HCT116 (cell line): ENCODE data around the gene CD248. TPM values are rescaled to one million over a fixed set of nuclear protein-coding genes. Genes with fewer than 3 reads are reported as not detected.

ENCODE experiments used
- ATAC-seq: fragments of 200-7000 bp; cut with Tn5 transposase; 2 replicates; pipeline ENCODE4 v1.9.1; 2020; ENCODE audit warnings: mild to moderate bottlenecking, moderate library complexity
- BruUV-seq: library from RNA; stranded (reverse); fragments of 400-500 nt; replicated peaks from 2 replicates; lab custom pipeline; 2021; lab: Mats Ljungman, UMichigan
- CTCF ChIA-PET: fragments of 300-600 bp; sonication (Branson Sonifier 250); formaldehyde crosslinking; loops from one replicate; lab custom pipeline; 2021; ENCODE audit warnings: antibody characterized with exemption; lab: Charles Lee
- POLR2A ChIA-PET: fragments of 300-600, 350-600 bp; sonication (Branson Sonifier 250); formaldehyde crosslinking; loops from one replicate; lab custom pipeline; 2021; ENCODE audit warnings: antibody characterized with exemption; lab: Charles Lee
- RAD21 ChIA-PET, 2 experiments: fragments of 300-600 bp; sonication (Branson Sonifier 250); formaldehyde crosslinking; loops; one replicate each; lab custom pipeline; 2023; ENCODE audit warnings: low total read pairs in 2 of 2; ENCODE audit not compliant: uncharacterized antibody in 2 of 2, unreplicated experiment in 2 of 2, low non-redundant PET in 1 of 2; lab: Charles Lee
- DNase-seq: peaks from one replicate; pipeline ENCODE4 v3.0.0-alpha.2; 2010; ENCODE audit warnings: low read depth, low spot score
- H2AFZ ChIP-seq: fragments of 200-600 bp; shearing (Covaris generic), sonication (generic); 2 replicates; pipeline ENCODE4 v1.6.1; 2017; ENCODE audit warnings: low read depth, mixed run types, mixed read lengths, antibody characterized with exemption, low read length; ENCODE audit not compliant: poor library complexity, severe bottlenecking
- H3K27ac ChIP-seq: 2 replicates; pipeline ENCODE4 v1.5.1; 2012; ENCODE audit warnings: low read depth, low read length
- H3K27me3 ChIP-seq: fragments of 200-600 bp; sonication (generic); 2 replicates; pipeline ENCODE4 v1.6.1; 2016; ENCODE audit warnings: mixed run types, low read length, mixed read lengths; ENCODE audit not compliant: insufficient read depth
- H3K36me3 ChIP-seq, 2 experiments: fragments of 200-500 bp in 1 of 2; fragments of 200-600 bp in 1 of 2; sonication (Bioruptor generic) in 1 of 2; sonication (generic) in 1 of 2; 2 replicates each; pipeline versions ENCODE4 v1.5.1 to v1.6.1; 2014 to 2016; ENCODE audit warnings: low read length in 2 of 2, inconsistent platforms in 1 of 2, mixed read lengths in 1 of 2, mixed run types in 1 of 2; ENCODE audit not compliant: insufficient read depth in 2 of 2, control insufficient read depth in 1 of 2
- H3K4me1 ChIP-seq, 2 experiments: fragments of 200-600 bp in 1 of 2; sonication (generic) in 1 of 2; 2 replicates each; pipeline versions ENCODE4 v1.5.1 to v1.6.1; 2012 to 2017; ENCODE audit warnings: low read length in 2 of 2, inconsistent platforms in 1 of 2, mild to moderate bottlenecking in 1 of 2, mixed read lengths in 1 of 2, mixed run types in 1 of 2, moderate library complexity in 1 of 2; ENCODE audit not compliant: insufficient read depth in 2 of 2, control insufficient read depth in 1 of 2
- H3K4me2 ChIP-seq: fragments of 200-600 bp; sonication (generic); 2 replicates; pipeline ENCODE4 v1.6.1; 2017; ENCODE audit warnings: mixed run types, low read length, mixed read lengths
- H3K4me3 ChIP-seq, 2 experiments: fragments of 200-600 bp in 1 of 2; sonication (generic) in 1 of 2; replicated peaks in 1 of 2; 2 replicates each; pipeline ENCODE4 v1.5.1; 2011 to 2016; ENCODE audit warnings: low read length in 2 of 2, control low read depth in 1 of 2, low read depth in 1 of 2, mild to moderate bottlenecking in 1 of 2, mixed read lengths in 1 of 2, mixed run types in 1 of 2
- H3K79me2 ChIP-seq: fragments of 200-600 bp; sonication (generic); 2 replicates; pipeline ENCODE4 v1.6.1; 2017; ENCODE audit warnings: mild to moderate bottlenecking, mixed run types, low read length, moderate library complexity, mixed read lengths; ENCODE audit not compliant: insufficient read depth
- H3K9ac ChIP-seq: fragments of 200-600 bp; sonication (generic); 2 replicates; pipeline ENCODE4 v1.6.1; 2016; ENCODE audit warnings: low read length, mixed read lengths
- H3K9me2 ChIP-seq: fragments of 200-600 bp; sonication (generic), shearing (Covaris generic); 2 replicates; pipeline ENCODE4 v1.6.1; 2017; ENCODE audit warnings: mixed run types, mild to moderate bottlenecking, moderate library complexity; ENCODE audit not compliant: insufficient read depth
- H3K9me3 ChIP-seq, 2 experiments: fragments of 200-500 bp in 1 of 2; fragments of 200-600 bp in 1 of 2; sonication (Bioruptor generic) in 1 of 2; sonication (generic) in 1 of 2; 2 replicates each; pipeline ENCODE4 v1.6.1; 2014 to 2017; ENCODE audit warnings: low read length in 2 of 2, mixed read lengths in 2 of 2, inconsistent platforms in 1 of 2, low read depth in 1 of 2, mild to moderate bottlenecking in 1 of 2, mixed run types in 1 of 2, moderate library complexity in 1 of 2; ENCODE audit not compliant: control insufficient read depth in 1 of 2, insufficient read depth in 1 of 2
- H4K20me1 ChIP-seq: fragments of 200-600 bp; sonication (generic), shearing (Covaris generic); 2 replicates; pipeline ENCODE4 v1.6.1; 2017; ENCODE audit warnings: mixed run types, mild to moderate bottlenecking, moderate library complexity; ENCODE audit not compliant: insufficient read depth
- CBX3 ChIP-seq: IDR thresholded peaks from 2 replicates; pipeline ENCODE4 v1.6.1; 2012; ENCODE audit warnings: low read depth
- CEBPB ChIP-seq: IDR thresholded peaks from 2 replicates; pipeline ENCODE4 v1.6.1; 2012; ENCODE audit warnings: low read depth
- EGR1 ChIP-seq: IDR thresholded peaks from 2 replicates; pipeline ENCODE4 v1.6.1; 2012; ENCODE audit warnings: low read depth
- EZH2phosphoT487 ChIP-seq: fragments of 200-600 bp; IDR thresholded peaks from 2 replicates; pipeline ENCODE4 v1.6.1; 2018; ENCODE audit warnings: antibody characterized with exemption, borderline replicate concordance
- FOSL1 ChIP-seq: IDR thresholded peaks from 2 replicates; pipeline ENCODE4 v1.6.1; 2012; ENCODE audit warnings: low read depth
- POLR2A ChIP-seq: IDR thresholded peaks from 2 replicates; pipeline ENCODE4 v1.7.0; 2011; ENCODE audit warnings: borderline replicate concordance; ENCODE audit not compliant: insufficient read depth, insufficient read length; ENCODE audit errors: extremely low read depth
- POLR2AphosphoS5 ChIP-seq: IDR thresholded peaks from 2 replicates; pipeline ENCODE4 v1.6.1; 2011; ENCODE audit warnings: mild to moderate bottlenecking, low read depth, low read length, moderate library complexity
- RAD21 ChIP-seq: IDR thresholded peaks from 2 replicates; pipeline ENCODE4 v1.6.1; 2012; ENCODE audit warnings: low read depth, mild to moderate bottlenecking
- SIN3A ChIP-seq: IDR thresholded peaks from 2 replicates; pipeline ENCODE4 v1.6.1; 2012; ENCODE audit warnings: low read depth
- SP1 ChIP-seq: IDR thresholded peaks from 2 replicates; pipeline ENCODE4 v1.6.1; 2012; ENCODE audit warnings: low read depth
- SRF ChIP-seq: IDR thresholded peaks from 2 replicates; pipeline ENCODE4 v1.6.1; 2012; ENCODE audit warnings: low read depth
- TCF7L2 ChIP-seq: IDR thresholded peaks from 2 replicates; pipeline ENCODE4 v1.7.0; 2011; ENCODE audit warnings: borderline replicate concordance, inconsistent platforms; ENCODE audit not compliant: insufficient read depth, insufficient read length; ENCODE audit errors: extremely low read depth
- YY1 ChIP-seq: IDR thresholded peaks from 2 replicates; pipeline ENCODE4 v1.6.1; 2011; ENCODE audit warnings: low read length, low read depth, moderate library complexity, mild to moderate bottlenecking; ENCODE audit not compliant: insufficient replicate concordance; ENCODE audit errors: extremely low read depth
- ZFX ChIP-seq: fragments of 450-650 bp; IDR thresholded peaks from 2 replicates; pipeline ENCODE4 v1.6.1; 2017
- ZNF274 ChIP-seq: fragments of 200-500 bp; sonication (Bioruptor generic); IDR thresholded peaks from 2 replicates; pipeline ENCODE4 v1.6.1; 2014; ENCODE audit warnings: mild to moderate bottlenecking, low read depth, low read length, inconsistent platforms
- intact Hi-C: fragments of 100-400 bp; cut with micrococcal nuclease; formaldehyde crosslinking; loops from 2 replicates; pipeline ENCODE4 v1.10.0; 2022
- total RNA-seq: library from RNA; stranded (reverse); gene quantifications from one replicate; pipeline ENCODE4 v1.2.1, GENCODE V29; 2021; ENCODE audit not compliant: unreplicated experiment
- TF ChIP-seq, protein P1 (sequence below): IDR thresholded peaks from 2 replicates; pipeline ENCODE4 v1.6.1; 2012
- TF ChIP-seq, protein P2 (sequence below), 3 experiments: fragments of 200-600 bp in 1 of 3; sonication (generic) in 1 of 3; IDR thresholded peaks in 2 of 3; conservative IDR thresholded peaks in 1 of 3; 2 replicates each; pipeline ENCODE4 v1.5.1; 2012 to 2017; ENCODE audit warnings: low read depth in 2 of 3, low read length in 2 of 3, antibody characterized with exemption in 1 of 3, borderline replicate concordance in 1 of 3, control low read depth in 1 of 3, mild to moderate bottlenecking in 1 of 3, mixed read lengths in 1 of 3, mixed run types in 1 of 3, moderate library complexity in 1 of 3; ENCODE audit not compliant: insufficient read depth in 1 of 3
- TF ChIP-seq, protein P3 (sequence below): IDR thresholded peaks from 2 replicates; pipeline ENCODE4 v1.6.1; 2012
- TF ChIP-seq, protein P4 (sequence below): IDR thresholded peaks from 2 replicates; pipeline ENCODE4 v1.6.1; 2012; ENCODE audit warnings: low read depth

CD248 gene
- total RNA-seq, 1 experiment from 2014 or later = 0.32 TPM

DNA sequence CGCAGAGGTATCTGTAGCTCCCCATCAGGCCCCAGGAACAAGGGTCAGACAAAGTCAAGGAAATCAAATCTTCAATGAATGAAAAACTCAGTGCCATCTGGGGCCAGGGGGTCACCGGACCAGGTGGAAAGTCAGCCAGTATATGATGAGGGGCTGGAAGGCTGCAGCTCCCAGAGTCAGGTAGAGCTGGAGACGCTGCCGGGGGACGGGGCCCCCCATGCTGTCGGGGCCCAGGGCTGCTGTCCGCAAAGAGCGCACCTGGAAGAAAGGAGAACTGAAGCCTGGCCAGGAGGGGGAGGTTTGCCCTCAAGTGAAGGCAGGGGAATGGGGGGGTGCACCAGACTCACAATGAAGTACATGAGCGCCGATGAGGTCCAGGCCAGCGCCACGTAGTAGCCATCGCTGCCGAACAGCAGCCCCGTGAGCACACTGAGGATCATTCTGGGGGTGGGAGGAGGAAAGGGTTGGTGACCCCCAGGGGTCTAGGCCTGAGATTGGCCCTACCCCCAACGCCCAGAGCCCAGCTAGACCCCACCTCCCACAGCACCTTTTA lies 32.2 kb downstream of the CD248 start:
- ChIA-PET POLR2A (no interaction called here), RAD21 (no interaction called here), CTCF (interaction anchor here (1.1 kb wide), 1 partner anchor 573 kb away, joined by 3 read pairs; the partner anchor contains the start of gene KAT5)
- H3K79me2 ChIP-seq = peaks cover 19% of the 10 kb centered on the region
- H4K20me1 ChIP-seq = no peaks in the 10 kb centered on the region
- H3K9me3 ChIP-seq = no peaks in the 10 kb centered on the region
- no peaks in the 10 kb centered on the region for H3K36me3 ChIP-seq
- DNase-seq (no peak), ATAC-seq (no peak)
- no peaks in the 10 kb centered on the region for H3K9me2 ChIP-seq
- H3K4me3 ChIP-seq = no peak overlapping the region
- TF ChIP-seq SRF (no peak), YY1 (no peak), ZNF274 (no peak), POLR2A (no peak), SP1 (no peak), ZFX (no peak), POLR2AphosphoS5 (no peak), FOSL1 (no peak), SIN3A (no peak), TCF7L2 (no peak), CEBPB (no peak), CBX3 (no peak), EZH2phosphoT487 (no peak), EGR1 (no peak), RAD21 (no peak)
- TF ChIP-seq, protein P1, sequence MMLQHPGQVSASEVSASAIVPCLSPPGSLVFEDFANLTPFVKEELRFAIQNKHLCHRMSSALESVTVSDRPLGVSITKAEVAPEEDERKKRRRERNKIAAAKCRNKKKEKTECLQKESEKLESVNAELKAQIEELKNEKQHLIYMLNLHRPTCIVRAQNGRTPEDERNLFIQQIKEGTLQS = no peak
- TF ChIP-seq, protein P2, sequence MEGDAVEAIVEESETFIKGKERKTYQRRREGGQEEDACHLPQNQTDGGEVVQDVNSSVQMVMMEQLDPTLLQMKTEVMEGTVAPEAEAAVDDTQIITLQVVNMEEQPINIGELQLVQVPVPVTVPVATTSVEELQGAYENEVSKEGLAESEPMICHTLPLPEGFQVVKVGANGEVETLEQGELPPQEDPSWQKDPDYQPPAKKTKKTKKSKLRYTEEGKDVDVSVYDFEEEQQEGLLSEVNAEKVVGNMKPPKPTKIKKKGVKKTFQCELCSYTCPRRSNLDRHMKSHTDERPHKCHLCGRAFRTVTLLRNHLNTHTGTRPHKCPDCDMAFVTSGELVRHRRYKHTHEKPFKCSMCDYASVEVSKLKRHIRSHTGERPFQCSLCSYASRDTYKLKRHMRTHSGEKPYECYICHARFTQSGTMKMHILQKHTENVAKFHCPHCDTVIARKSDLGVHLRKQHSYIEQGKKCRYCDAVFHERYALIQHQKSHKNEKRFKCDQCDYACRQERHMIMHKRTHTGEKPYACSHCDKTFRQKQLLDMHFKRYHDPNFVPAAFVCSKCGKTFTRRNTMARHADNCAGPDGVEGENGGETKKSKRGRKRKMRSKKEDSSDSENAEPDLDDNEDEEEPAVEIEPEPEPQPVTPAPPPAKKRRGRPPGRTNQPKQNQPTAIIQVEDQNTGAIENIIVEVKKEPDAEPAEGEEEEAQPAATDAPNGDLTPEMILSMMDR (IDR thresholded peaks at IDR 0.05 in 2 of 3, conservative IDR thresholded peaks at IDR 0.05 in 1 of 3; ENCODE audit: borderline replicate concordance in 1 of 3, insufficient read depth in 1 of 3, low read depth in 2 of 3, low read length in 2 of 3) = no peak
- TF ChIP-seq, protein P3, sequence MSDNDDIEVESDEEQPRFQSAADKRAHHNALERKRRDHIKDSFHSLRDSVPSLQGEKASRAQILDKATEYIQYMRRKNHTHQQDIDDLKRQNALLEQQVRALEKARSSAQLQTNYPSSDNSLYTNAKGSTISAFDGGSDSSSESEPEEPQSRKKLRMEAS = no peak
- TF ChIP-seq, protein P4, sequence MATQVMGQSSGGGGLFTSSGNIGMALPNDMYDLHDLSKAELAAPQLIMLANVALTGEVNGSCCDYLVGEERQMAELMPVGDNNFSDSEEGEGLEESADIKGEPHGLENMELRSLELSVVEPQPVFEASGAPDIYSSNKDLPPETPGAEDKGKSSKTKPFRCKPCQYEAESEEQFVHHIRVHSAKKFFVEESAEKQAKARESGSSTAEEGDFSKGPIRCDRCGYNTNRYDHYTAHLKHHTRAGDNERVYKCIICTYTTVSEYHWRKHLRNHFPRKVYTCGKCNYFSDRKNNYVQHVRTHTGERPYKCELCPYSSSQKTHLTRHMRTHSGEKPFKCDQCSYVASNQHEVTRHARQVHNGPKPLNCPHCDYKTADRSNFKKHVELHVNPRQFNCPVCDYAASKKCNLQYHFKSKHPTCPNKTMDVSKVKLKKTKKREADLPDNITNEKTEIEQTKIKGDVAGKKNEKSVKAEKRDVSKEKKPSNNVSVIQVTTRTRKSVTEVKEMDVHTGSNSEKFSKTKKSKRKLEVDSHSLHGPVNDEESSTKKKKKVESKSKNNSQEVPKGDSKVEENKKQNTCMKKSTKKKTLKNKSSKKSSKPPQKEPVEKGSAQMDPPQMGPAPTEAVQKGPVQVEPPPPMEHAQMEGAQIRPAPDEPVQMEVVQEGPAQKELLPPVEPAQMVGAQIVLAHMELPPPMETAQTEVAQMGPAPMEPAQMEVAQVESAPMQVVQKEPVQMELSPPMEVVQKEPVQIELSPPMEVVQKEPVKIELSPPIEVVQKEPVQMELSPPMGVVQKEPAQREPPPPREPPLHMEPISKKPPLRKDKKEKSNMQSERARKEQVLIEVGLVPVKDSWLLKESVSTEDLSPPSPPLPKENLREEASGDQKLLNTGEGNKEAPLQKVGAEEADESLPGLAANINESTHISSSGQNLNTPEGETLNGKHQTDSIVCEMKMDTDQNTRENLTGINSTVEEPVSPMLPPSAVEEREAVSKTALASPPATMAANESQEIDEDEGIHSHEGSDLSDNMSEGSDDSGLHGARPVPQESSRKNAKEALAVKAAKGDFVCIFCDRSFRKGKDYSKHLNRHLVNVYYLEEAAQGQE = no peak
- peaks cover 4 to 39% of the 10 kb centered on the region in 2 experiments; a peak in 3 of 4 replicates for H3K4me1 ChIP-seq
- H3K9ac ChIP-seq = no peak overlapping the region
- intact Hi-C loops = no loop called here
- no peak overlapping the region for H2AFZ ChIP-seq
- H3K4me2 ChIP-seq = no peak overlapping the region
- BruUV-seq = no TSS peak
- no peak overlapping the region for H3K27ac ChIP-seq
- H3K27me3 ChIP-seq = no peaks in the 10 kb centered on the region
